ENCODE measurements around the gene SLC49A4.
"Not testable (repeated sequence)": the region's sequence is repeated elsewhere in the genome, so short reads cannot be mapped to it uniquely, and the experiment has no call there.

DNA sequence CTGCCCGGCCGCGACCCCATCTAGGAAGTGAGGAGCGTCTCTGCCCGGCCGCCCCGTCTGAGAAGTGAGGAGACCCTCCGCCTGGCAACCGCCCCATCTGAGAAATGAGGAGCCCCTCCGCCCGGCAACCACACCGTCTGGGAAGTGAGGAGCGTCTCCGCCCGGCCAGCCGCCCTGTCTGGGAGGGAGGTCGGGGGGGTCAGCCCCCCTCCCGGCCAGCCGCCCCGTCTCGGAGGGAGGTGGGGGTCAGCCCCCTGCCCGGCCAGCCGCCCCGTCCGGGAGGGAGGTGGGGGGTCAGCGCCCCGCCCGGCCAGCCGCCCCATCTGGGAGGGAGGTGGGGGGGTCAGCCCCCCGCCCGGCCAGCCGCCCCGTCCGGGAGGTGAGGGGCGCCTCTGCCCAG is 47.6 kb upstream of the SLC49A4 start:
- TF ChIP-seq, protein P1, sequence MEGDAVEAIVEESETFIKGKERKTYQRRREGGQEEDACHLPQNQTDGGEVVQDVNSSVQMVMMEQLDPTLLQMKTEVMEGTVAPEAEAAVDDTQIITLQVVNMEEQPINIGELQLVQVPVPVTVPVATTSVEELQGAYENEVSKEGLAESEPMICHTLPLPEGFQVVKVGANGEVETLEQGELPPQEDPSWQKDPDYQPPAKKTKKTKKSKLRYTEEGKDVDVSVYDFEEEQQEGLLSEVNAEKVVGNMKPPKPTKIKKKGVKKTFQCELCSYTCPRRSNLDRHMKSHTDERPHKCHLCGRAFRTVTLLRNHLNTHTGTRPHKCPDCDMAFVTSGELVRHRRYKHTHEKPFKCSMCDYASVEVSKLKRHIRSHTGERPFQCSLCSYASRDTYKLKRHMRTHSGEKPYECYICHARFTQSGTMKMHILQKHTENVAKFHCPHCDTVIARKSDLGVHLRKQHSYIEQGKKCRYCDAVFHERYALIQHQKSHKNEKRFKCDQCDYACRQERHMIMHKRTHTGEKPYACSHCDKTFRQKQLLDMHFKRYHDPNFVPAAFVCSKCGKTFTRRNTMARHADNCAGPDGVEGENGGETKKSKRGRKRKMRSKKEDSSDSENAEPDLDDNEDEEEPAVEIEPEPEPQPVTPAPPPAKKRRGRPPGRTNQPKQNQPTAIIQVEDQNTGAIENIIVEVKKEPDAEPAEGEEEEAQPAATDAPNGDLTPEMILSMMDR (IDR thresholded peaks at IDR 0.05), result not testable (repeated sequence)
- TF ChIP-seq POLR2A (IDR thresholded peaks at IDR 0.05; ENCODE audit: low read depth), result not testable (repeated sequence)
